Glutamatergic neuron (in vitro differentiated cells): ENCODE data around the gene FNDC1. TPM values are rescaled to one million over a fixed set of nuclear protein-coding genes. Genes with fewer than 3 reads are reported as not detected.

Experiments used
- DNase-seq: peaks from one replicate; pipeline ENCODE4 v3.0.0; 2022
- H3K27ac Mint-ChIP-seq: one replicate; pipeline ENCODE4 v1.8.0; 2020; ENCODE audit warnings: mild to moderate bottlenecking, mixed read lengths, inconsistent platforms; ENCODE audit not compliant: unreplicated experiment
- H3K27me3 Mint-ChIP-seq: one replicate; pipeline ENCODE4 v1.8.0; 2020; ENCODE audit warnings: mild to moderate bottlenecking, moderate library complexity, mixed read lengths, inconsistent platforms; ENCODE audit not compliant: unreplicated experiment
- H3K36me3 Mint-ChIP-seq: one replicate; pipeline ENCODE4 v1.8.0; 2020; ENCODE audit warnings: mild to moderate bottlenecking, mixed read lengths, inconsistent platforms; ENCODE audit not compliant: unreplicated experiment
- H3K4me1 Mint-ChIP-seq: one replicate; pipeline ENCODE4 v1.8.0; 2020; ENCODE audit warnings: mild to moderate bottlenecking, low read depth, mixed read lengths, inconsistent platforms; ENCODE audit not compliant: unreplicated experiment
- H3K4me3 Mint-ChIP-seq: one replicate; pipeline ENCODE4 v1.8.0; 2020; ENCODE audit warnings: mild to moderate bottlenecking, mixed read lengths, inconsistent platforms; ENCODE audit not compliant: unreplicated experiment
- H3K9me3 Mint-ChIP-seq: one replicate; pipeline ENCODE4 v1.8.0; 2020; ENCODE audit warnings: mild to moderate bottlenecking, moderate library complexity, mixed read lengths, inconsistent platforms; ENCODE audit not compliant: unreplicated experiment
- total RNA-seq: library from RNA; stranded (reverse); fragmentation: NEBNext Ultra II Directional; extraction: Animal tissue kit (Norgen Biotek cat#: 25700); gene quantifications from one replicate; pipeline ENCODE4 v1.2.1, GENCODE V29; 2021; ENCODE audit not compliant: unreplicated experiment
- TF ChIP-seq, protein P1 (sequence below): fragments of 200-600 bp; sonication (generic); IDR thresholded peaks from one replicate; pipeline ENCODE4 v1.5.0; 2021; ENCODE audit not compliant: partially characterized antibody, unreplicated experiment

Gene FNDC1
- total RNA-seq, 1 donor from 2014 or later: 0.88 TPM

DNA sequence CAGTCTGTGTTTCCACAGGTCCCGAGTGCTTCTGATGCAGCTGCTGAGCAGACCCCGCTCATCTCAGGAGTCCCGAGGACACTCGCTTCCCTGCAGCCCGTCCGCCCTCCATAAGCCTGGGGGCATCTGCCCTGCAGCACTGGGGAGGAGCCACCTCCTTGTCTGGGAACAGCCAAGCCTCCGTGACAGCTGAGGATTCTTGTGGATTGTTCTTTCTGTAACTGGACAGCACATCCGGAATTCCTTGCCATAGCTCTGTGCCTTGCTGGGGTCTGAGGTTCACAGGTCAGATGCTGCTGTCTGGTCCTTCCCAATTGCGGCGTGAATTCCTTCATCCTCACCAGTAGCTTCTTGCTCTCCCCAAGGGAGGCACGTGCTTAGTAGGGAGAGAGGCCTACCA, 38.4 kb upstream of the FNDC1 start:
- peaks cover 18% of the 10 kb centered on the region for H3K4me1 Mint-ChIP-seq
- no peaks in the 10 kb centered on the region for H3K36me3 Mint-ChIP-seq
- H3K27me3 Mint-ChIP-seq: peaks cover 5% of the 10 kb centered on the region

DNA sequence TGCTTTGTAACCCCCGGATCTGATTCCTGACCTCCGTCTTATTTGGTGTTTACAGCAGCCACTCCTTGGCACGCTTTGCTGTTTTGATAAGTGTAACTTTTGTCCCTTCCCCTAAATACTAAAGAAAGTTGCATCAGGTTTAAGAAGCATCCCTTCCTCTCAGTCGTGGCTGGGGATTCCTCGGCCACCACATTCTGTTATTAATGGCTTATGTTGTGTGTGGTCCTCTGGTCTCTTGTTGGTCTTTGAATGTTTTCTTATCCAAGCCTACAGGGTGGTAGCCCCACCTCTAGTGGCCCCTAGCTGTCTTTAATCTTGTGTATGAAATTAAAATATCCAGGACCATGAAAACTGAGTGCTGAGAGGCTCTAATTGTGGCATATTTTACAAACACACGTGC, 37.5 kb upstream of the FNDC1 start:
- Mint-ChIP-seq H3K27me3 (peaks cover 5% of the 10 kb centered on the region), H3K36me3 (no peaks in the 10 kb centered on the region), H3K9me3 (no peaks in the 10 kb centered on the region), H3K4me3 (no peak overlapping the region), H3K4me1 (peaks cover 10% of the 10 kb centered on the region), H3K27ac (no peak overlapping the region)
- no peak for DNase-seq
- TF ChIP-seq, protein P1, sequence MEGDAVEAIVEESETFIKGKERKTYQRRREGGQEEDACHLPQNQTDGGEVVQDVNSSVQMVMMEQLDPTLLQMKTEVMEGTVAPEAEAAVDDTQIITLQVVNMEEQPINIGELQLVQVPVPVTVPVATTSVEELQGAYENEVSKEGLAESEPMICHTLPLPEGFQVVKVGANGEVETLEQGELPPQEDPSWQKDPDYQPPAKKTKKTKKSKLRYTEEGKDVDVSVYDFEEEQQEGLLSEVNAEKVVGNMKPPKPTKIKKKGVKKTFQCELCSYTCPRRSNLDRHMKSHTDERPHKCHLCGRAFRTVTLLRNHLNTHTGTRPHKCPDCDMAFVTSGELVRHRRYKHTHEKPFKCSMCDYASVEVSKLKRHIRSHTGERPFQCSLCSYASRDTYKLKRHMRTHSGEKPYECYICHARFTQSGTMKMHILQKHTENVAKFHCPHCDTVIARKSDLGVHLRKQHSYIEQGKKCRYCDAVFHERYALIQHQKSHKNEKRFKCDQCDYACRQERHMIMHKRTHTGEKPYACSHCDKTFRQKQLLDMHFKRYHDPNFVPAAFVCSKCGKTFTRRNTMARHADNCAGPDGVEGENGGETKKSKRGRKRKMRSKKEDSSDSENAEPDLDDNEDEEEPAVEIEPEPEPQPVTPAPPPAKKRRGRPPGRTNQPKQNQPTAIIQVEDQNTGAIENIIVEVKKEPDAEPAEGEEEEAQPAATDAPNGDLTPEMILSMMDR: no peak

More for the DNA sequence above, 38.4 kb upstream of the FNDC1 start:
- TF ChIP-seq, protein P1: no peak
- no peak for DNase-seq
- H3K4me3 Mint-ChIP-seq: no peak overlapping the region
- H3K27ac Mint-ChIP-seq: no peak overlapping the region
- no peaks in the 10 kb centered on the region for H3K9me3 Mint-ChIP-seq

DNA sequence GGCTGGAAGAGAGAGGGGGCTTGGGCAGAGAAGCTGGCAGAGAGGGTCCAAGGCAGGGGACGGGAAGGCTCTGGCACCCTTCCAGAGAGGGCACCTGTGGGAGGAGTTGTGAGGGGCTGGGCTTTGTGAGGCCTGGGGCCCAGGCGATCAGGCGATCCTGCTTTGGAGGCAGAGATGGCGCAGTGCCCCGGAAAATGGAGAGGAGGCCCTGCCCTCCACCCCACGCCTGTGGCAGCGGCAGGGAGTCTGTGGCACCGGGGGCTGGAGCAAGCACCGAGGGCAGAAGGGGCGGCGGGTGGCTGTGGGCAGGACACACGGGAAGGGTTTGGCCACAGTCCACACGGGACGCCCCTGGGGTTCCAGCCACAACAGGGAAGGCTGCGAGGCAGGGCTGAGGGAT, 36.5 kb upstream of the FNDC1 start:
- peaks cover 8% of the 10 kb centered on the region for H3K4me1 Mint-ChIP-seq
- no peak overlapping the region for H3K27ac Mint-ChIP-seq
- no peaks in the 10 kb centered on the region for H3K36me3 Mint-ChIP-seq
- TF ChIP-seq, protein P1: no peak
- H3K4me3 Mint-ChIP-seq: no peak overlapping the region
- H3K9me3 Mint-ChIP-seq: no peaks in the 10 kb centered on the region
- H3K27me3 Mint-ChIP-seq: peaks cover 2% of the 10 kb centered on the region
- DNase-seq: no peak

DNA sequence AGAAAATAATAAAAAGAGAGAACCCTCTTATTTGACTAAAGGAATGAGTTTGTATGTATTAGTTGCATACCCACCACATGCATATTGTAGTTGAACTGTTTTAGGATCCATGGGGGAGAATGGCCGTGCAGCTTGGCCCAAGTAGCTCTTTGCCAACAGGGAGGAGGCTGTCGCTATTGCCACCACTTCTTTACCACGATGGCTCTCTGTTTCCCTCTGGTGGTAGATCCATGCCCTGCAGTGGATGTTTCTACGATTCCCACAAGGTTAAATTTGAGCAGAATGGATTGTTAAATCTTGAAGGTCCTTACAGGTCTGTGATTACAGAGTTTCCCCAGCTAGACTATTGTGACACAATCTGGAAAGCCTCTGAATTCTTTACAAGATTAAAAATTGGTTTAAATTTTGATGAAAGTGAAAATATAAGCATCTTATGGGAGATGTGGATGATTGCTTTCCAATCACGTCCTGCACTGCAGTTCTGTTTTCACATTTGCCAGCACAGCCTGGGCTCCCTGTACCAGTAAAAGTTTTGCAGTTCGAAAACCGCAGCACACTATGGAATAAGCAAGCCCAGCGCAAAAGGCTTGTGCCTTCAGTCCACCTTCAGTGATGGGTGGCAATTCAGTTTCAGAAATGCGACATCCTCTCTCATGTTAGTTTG, 34.4 kb upstream of the FNDC1 start:
- no peaks in the 10 kb centered on the region for H3K9me3 Mint-ChIP-seq
- TF ChIP-seq, protein P1: peak; percentile 90
- H3K4me1 Mint-ChIP-seq: peaks cover 4% of the 10 kb centered on the region
- no peaks in the 10 kb centered on the region for H3K36me3 Mint-ChIP-seq
- H3K27ac Mint-ChIP-seq: no peak overlapping the region
- no peaks in the 10 kb centered on the region for H3K27me3 Mint-ChIP-seq
- peak; percentile 81 for DNase-seq
- H3K4me3 Mint-ChIP-seq: no peak overlapping the region

DNA sequence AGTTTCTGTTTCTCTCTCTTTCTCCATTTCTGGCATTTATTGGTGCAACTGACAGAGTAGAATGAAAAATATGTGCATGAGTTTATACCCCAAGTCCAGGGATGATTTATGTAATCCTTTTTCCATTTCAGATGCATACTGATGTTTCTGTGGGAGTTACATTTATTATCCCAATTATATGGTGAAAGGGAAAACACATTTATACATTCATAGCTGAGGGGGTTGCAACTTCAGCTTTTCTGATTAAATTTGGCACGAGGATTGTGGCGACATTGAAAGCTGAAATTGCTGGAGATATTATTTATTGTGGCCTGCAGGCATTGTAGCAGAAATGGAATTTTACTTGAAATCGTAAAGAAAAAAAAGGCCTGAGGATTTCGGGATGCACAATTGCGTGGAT, 31.5 kb upstream of the FNDC1 start:
- Mint-ChIP-seq H3K4me3 (no peak overlapping the region), H3K27ac (no peak overlapping the region), H3K9me3 (no peaks in the 10 kb centered on the region), H3K27me3 (no peaks in the 10 kb centered on the region), H3K4me1 (peaks cover 4% of the 10 kb centered on the region), H3K36me3 (no peaks in the 10 kb centered on the region)
- TF ChIP-seq, protein P1: no peak
- no peak for DNase-seq
